HG03442 (cell line): Measurements from ENCODE around the gene POC1B.
"Not testable (repeated sequence)": the region's sequence is repeated elsewhere in the genome, so short reads cannot be mapped to it uniquely, and the experiment has no call there.

Experiments used
- ATAC-seq: cut with Tn5 transposase; IDR thresholded peaks from one replicate; pipeline ENCODE4 v1.9.1; 2021; ENCODE audit warnings: mild to moderate bottlenecking, moderate library complexity; ENCODE audit not compliant: unreplicated experiment

The POC1B gene

GRCh38 chr12:89468017-89468416 lies 57.8 kb downstream of the POC1B start:
- no peak for ATAC-seq

GRCh38 chr12:89464974-89465592 lies 60.8 kb downstream of the POC1B start:
- ATAC-seq: no peak

DNA sequence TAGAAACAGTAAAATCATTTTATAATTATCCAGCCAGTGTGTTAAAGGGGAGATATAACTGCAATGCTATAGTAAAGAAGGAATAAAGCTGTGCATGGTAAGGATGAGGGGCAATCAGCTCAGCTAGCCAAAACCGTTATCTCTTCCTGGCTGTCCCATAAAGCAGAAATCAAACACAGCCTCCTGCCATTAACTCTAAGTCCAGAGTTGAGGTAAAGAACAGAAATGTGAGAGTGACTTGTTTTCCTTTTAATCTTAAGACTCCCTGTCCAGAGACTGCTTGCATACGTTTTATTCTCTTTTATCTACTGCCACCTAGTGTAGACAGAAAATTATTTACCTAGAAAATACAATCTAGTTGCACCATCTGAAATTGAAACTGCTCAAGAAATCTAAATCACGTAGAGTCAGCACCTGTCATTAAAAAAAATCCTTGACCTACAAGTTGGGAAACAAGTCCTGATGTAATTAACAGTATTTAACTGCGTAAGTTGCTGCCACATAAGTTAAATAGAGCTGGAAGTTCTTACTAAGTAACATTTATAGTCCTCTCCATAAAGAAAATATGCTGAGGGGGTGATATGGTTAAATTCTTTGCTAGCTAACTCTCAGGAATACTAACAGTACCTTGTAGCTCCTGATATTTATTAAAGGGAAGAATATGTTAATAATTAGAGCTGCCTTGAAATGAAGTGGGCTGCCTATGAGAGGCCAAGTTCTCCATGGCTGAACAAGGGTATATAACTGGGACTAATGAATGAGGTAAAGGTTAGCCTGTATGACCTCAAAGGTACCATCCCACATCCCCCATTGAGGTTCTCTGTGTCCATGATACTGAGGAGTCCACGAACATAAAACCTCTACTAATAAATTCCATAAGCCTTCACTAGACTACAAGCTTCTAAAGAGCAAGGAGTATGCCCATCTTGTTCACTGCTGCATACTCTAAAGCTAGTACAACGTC lies 63.9 kb downstream of the POC1B start:
- ATAC-seq: peak; percentile 95

- ATAC-seq: no peak
Measured at GRCh38 chr12:89461190-89461589, 64.7 kb downstream of the POC1B start.

DNA sequence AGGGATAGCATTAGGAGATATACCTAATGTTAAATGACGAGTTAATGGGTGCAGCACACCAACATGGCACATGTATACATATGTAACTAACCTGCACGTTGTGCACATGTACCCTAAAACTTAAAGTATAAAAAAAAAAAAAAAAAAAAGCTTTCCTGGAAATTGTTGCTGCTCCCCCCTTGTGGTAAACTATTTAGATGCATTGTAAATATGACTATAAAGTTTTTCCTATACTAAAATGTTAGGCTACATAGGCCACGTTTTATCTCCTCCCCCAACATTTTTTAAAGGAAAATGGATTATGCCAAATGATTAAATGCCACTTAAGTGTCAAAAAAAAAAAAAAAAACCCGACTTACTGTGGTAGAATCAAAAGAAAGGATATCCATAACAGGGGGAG lies 66.6 kb downstream of the POC1B start:
- ATAC-seq: not testable (repeated sequence)

GRCh38 chr12:89456565-89456964 lies 69.3 kb downstream of the POC1B start:
- ATAC-seq: no peak

DNA sequence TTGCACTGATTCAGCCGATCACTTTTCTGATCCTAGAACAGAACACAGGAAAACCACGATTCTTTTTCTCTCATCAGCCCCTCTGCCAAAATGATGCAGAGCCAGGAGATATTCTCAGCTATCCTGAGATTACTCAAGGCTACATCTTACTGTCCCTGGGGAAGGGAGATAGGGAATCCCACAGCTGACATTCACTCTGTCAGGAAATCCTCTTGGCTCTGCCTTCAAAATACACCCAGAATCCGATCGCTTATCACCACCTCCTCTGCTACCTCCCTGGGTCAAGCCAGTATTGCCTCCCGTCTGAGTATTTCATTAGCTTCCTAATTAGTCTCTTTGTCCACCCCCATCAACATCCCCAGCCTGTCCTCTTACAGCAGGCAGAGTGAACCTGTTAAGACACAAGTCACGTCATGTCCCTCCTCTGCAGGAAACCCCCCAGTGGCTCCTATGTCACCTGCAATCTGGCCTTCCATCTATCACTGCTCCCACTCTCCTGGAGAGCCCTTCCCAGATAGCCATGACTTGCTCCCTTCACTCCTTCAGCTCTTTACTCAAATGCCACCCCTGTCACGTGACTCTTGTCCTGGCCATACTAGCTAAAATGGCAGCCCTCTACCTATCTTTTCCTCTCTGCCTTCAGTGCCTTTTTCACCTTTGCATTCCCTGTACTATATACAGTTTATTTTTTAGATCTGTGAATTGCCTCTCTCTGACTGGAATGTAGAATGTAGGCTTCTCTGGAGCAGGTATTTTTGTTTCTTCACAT lies 71.6 kb downstream of the POC1B start:
- no peak for ATAC-seq

DNA sequence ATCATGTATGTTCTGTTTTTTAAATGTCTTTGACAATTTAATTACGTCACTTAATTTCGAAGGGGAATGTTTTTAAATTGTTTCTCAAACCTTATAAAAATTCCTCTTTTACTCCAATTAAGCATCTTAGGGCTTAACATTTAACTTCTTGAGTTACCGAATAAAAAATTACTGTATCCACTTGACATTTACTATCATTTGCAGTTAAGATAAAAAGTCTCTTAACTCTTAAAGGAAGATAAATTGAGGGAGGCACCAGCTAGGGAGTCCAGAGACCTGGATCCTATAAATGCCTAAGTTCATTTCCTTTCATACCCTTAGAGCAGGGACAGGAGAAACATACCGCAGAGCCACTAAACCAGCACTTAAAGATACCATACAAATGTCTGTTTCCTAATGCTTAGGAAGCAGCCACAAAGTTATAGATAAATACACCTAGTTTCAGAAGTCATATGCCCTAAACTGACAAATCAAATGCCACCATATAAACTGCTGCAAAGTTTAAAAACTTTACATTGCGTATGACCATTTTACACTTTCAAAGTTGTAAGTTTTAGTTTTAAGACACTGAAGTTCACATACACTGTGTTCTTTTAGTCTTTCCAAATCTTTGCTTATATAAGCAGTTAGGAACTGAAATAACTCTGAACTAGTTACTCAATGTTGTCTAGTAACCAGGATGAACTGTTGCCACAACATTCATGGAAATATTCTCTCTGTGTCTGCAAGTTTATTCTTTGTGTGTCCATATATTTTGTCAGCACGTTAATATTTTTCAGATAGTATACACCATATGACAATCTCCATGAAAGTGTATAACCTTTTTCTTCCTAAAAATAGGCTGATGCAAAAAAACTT lies 72.5 kb downstream of the POC1B start:
- ATAC-seq: no peak

- ATAC-seq: no peak
Measured at GRCh38 chr12:89451841-89452251, 74.0 kb downstream of the POC1B start.

- ATAC-seq: no peak
Measured at GRCh38 chr12:89450907-89451306, 74.9 kb downstream of the POC1B start.

DNA sequence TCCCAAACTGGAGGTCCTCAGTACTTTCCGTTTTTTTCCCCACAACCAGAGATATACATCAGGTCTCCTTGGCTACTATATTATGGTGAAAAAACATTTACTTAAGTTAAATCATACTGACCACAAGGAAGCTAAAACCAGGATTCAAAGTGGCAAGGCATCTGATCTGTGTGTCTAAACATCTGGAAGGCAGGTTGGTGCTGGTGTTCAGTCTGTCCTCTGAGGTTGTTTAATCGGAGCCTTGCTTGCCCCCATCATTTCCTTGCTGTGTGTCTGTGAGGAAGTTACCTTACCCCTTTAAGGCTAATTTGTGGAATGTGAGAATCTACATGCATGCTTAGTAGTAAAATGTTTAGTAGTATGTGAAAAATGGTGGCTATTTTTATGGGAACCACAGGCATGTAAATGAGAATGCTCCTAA lies 76.9 kb downstream of the POC1B start:
- no peak for ATAC-seq

- ATAC-seq: no peak
Measured at GRCh38 chr12:89448526-89448925, 77.3 kb downstream of the POC1B start.

DNA sequence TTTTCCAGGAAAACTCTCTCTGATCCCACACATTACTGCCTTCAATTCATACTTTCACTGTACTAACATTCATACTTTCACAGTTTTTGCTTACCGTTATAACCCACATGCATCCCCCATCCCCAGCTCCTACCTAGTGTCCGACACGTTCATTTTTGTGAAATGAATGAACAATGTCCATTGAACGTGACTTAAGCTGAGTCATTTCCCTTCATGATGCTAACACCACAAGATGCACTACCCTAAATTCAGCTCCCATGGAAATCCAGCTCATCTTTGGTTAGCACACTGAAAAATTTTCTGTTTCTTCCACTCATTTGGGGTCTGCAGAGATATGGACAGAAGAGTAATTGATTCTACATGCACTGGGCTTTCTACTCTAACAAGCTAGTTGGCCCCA lies 85.9 kb downstream of the POC1B start:
- no peak for ATAC-seq

- no peak for ATAC-seq
Measured at GRCh38 chr12:89437231-89437630, 88.6 kb downstream of the POC1B start.

DNA sequence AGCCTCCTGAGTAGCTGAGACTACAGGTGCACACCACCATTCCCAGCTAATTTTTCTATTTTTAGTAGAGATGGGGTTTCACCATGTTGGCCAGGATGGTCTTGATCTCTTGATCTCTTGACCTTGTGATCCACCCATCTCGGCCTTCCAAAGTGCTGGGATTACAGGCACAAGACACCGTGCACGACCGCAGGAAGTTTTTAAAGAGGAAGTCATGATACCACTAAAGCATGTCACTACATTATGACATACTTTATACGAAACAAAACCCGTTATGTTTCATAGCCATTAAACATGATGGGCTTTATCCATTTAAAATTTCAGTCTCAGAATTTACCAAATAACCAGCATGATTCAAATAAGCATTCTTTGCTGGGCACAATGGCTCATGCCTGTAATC lies 89.8 kb downstream of the POC1B start:
- ATAC-seq: no peak

GRCh38 chr12:89433634-89434033 lies 92.2 kb downstream of the POC1B start:
- no peak for ATAC-seq

- ATAC-seq: no peak
Measured at GRCh38 chr12:89432396-89432795, 93.5 kb downstream of the POC1B start.

DNA sequence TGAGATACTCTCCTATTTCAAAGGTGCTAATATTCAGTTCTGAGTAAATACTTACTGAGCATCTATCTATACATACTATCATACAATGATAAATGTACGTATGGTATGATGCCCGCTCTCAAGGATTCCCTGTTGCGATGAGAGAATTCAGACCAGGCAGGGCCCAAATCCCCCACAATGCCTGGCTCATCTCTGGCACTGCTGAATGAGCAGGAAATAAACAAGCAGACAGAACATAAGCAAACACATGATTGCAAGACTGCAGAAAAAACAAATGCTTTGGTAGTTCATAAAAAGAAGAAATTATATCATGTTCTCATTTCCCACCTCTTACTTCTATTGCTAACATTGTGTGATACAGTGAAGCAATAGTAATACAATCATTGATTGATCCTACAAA lies 96.3 kb downstream of the POC1B start:
- ATAC-seq: no peak

GRCh38 chr12:89427508-89428156 lies 98.2 kb downstream of the POC1B start:
- ATAC-seq: peak; percentile 97

DNA sequence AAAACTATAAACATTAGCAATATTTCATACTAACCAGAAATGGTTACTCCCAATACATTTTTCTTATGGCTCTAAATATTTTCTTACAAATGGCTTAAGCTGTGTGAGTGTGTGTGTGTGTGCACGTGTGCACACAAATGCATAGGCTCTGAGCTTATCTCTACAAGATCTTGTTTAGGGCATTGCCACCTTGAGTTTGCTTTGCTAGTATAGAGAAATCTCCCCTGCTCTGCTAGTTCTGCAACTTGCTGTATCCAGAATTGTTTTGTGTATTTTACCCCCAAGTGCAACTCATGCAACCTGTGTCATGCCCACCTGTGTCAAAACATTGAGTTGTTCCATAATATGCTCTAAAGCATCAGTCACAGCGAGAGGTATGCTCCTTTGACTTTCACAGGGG lies 101.0 kb downstream of the POC1B start:
- ATAC-seq: no peak
